ENCODE results near the gene ADAP1.

The ADAP1 gene

GRCh38 chr7:985127-985416 is 30.6 kb upstream of the ADAP1 start:
- no peak overlapping the region for H3K27ac ChIP-seq (ENCODE audit: low read length)
- no peaks in the 10 kb centered on the region for H3K4me1 ChIP-seq (ENCODE audit: insufficient read depth, low read length)
- no peaks in the 10 kb centered on the region for H3K27me3 ChIP-seq (ENCODE audit: insufficient read depth, low read length, poor library complexity)
- ATAC-seq (ENCODE audit: insufficient read depth, low read depth) (no peak), DNase-seq (no peak)
- H3K4me2 ChIP-seq (ENCODE audit: insufficient read depth, low read length): no peak overlapping the region
- no peak overlapping the region for H3K9ac ChIP-seq (ENCODE audit: low read depth, low read length)
- H2AFZ ChIP-seq (ENCODE audit: low read depth, low read length): no peak overlapping the region
- no peaks in the 10 kb centered on the region for H3K79me2 ChIP-seq (ENCODE audit: insufficient read depth, low read length)
- no peaks in the 10 kb centered on the region for H3K36me3 ChIP-seq (ENCODE audit: insufficient read depth, low read length)
- peaks cover 2% of the 10 kb centered on the region; the same call in 1 of the 2 replicates for H4K20me1 ChIP-seq (ENCODE audit: insufficient read depth, low read length)
- no peaks in the 10 kb centered on the region for H3K9me3 ChIP-seq (ENCODE audit: insufficient read depth, low read length, severe bottlenecking)
- no peak overlapping the region for H3K4me3 ChIP-seq (ENCODE audit: low read depth in 1 of 2, low read length in 2 of 2)
- no peak for TF ChIP-seq EZH2 (IDR thresholded peaks at IDR 0.05; ENCODE audit: borderline replicate concordance, low read depth, low read length, severe bottlenecking)
- no peak for TF ChIP-seq CTCF (IDR thresholded peaks at IDR 0.05; ENCODE audit: borderline replicate concordance, extremely low read depth, low read length, poor library complexity, severe bottlenecking)

- Histone ChIP-seq H3K9ac (ENCODE audit: low read depth, low read length) (no peak overlapping the region), H3K27ac (ENCODE audit: low read length) (no peak overlapping the region)
- ATAC-seq (ENCODE audit: insufficient read depth, low read depth): 0 out of 3 replicates have a peak, but pooled peaks have one; percentile 30
Measured at GRCh38 chr7:984361-985126, 30.1 kb upstream of the ADAP1 start.

GRCh38 chr7:983616-984071 is 29.2 kb upstream of the ADAP1 start:
- Histone ChIP-seq H4K20me1 (ENCODE audit: insufficient read depth, low read length) (peaks cover 2% of the 10 kb centered on the region; the same call in 1 of the 2 replicates), H3K9me3 (ENCODE audit: insufficient read depth, low read length, severe bottlenecking) (no peaks in the 10 kb centered on the region), H3K9ac (ENCODE audit: low read depth, low read length) (no peak overlapping the region), H3K36me3 (ENCODE audit: insufficient read depth, low read length) (no peaks in the 10 kb centered on the region), H3K79me2 (ENCODE audit: insufficient read depth, low read length) (no peaks in the 10 kb centered on the region), H3K27ac (ENCODE audit: low read length) (no peak overlapping the region), H2AFZ (ENCODE audit: low read depth, low read length) (no peak overlapping the region), H3K4me1 (ENCODE audit: insufficient read depth, low read length) (no peaks in the 10 kb centered on the region), H3K4me2 (ENCODE audit: insufficient read depth, low read length) (no peak overlapping the region), H3K27me3 (ENCODE audit: insufficient read depth, low read length, poor library complexity) (no peaks in the 10 kb centered on the region), H3K4me3 (ENCODE audit: low read depth in 1 of 2, low read length in 2 of 2) (no peak overlapping the region)
- TF ChIP-seq CTCF (IDR thresholded peaks at IDR 0.05; ENCODE audit: borderline replicate concordance, extremely low read depth, low read length, poor library complexity, severe bottlenecking) (no peak), EZH2 (IDR thresholded peaks at IDR 0.05; ENCODE audit: borderline replicate concordance, low read depth, low read length, severe bottlenecking) (no peak)
- ATAC-seq (ENCODE audit: insufficient read depth, low read depth) (no peak), DNase-seq (no peak)

More at GRCh38 chr7:984361-985126, 30.1 kb upstream of the ADAP1 start:
- no peak overlapping the region for H3K4me3 ChIP-seq (ENCODE audit: low read depth in 1 of 2, low read length in 2 of 2)
- no peaks in the 10 kb centered on the region for H3K27me3 ChIP-seq (ENCODE audit: insufficient read depth, low read length, poor library complexity)
- H3K9me3 ChIP-seq (ENCODE audit: insufficient read depth, low read length, severe bottlenecking): no peaks in the 10 kb centered on the region
- no peaks in the 10 kb centered on the region for H3K79me2 ChIP-seq (ENCODE audit: insufficient read depth, low read length)
- no peaks in the 10 kb centered on the region for H3K4me1 ChIP-seq (ENCODE audit: insufficient read depth, low read length)
- no peaks in the 10 kb centered on the region for H3K36me3 ChIP-seq (ENCODE audit: insufficient read depth, low read length)
- DNase-seq: no peak
- peaks cover 2% of the 10 kb centered on the region; the same call in 1 of the 2 replicates for H4K20me1 ChIP-seq (ENCODE audit: insufficient read depth, low read length)
- H2AFZ ChIP-seq (ENCODE audit: low read depth, low read length): no peak overlapping the region
- no peak overlapping the region for H3K4me2 ChIP-seq (ENCODE audit: insufficient read depth, low read length)
- no peak for TF ChIP-seq EZH2 (IDR thresholded peaks at IDR 0.05; ENCODE audit: borderline replicate concordance, low read depth, low read length, severe bottlenecking)
- no peak for TF ChIP-seq CTCF (IDR thresholded peaks at IDR 0.05; ENCODE audit: borderline replicate concordance, extremely low read depth, low read length, poor library complexity, severe bottlenecking)

Measured in DND-41 (cell line).